Upper lobe of left lung (tissue), 6 donors: ENCODE measurements around the gene C22orf42. TPM values are rescaled to one million over a fixed set of nuclear protein-coding genes. Genes with fewer than 3 reads are reported as not detected.

Source experiments
- ATAC-seq, 2 donors: fragments of 200-7000 bp; cut with Tn5 transposase; one replicate each; pipeline ENCODE4 v1.9.1; 2022; ENCODE audit warnings: mild to moderate bottlenecking in 2 of 2, moderate library complexity in 2 of 2; ENCODE audit not compliant: low FRiP score in 2 of 2
- DNase-seq, 2 donors: peaks; one replicate each; pipeline ENCODE4 v3.0.0-alpha.2; 2019 to 2020
- H3K27ac ChIP-seq, 4 donors: fragments of 200-600 bp; sonication (generic); one replicate each; pipeline ENCODE4 v1.5.1; 2016 to 2019
- H3K27me3 ChIP-seq, 4 donors: fragments of 200-600 bp; sonication (generic); one replicate each; pipeline ENCODE4 v1.5.1; 2017 to 2019
- H3K36me3 ChIP-seq, 4 donors: fragments of 200-600 bp; sonication (generic); one replicate each; pipeline ENCODE4 v1.5.1; 2016 to 2019
- H3K4me1 ChIP-seq, 4 donors: fragments of 200-600 bp; sonication (generic); one replicate each; pipeline ENCODE4 v1.5.1; 2018 to 2019
- H3K4me3 ChIP-seq, 4 donors: fragments of 200-600 bp; sonication (generic); one replicate each; pipeline ENCODE4 v1.5.1; 2017 to 2019; ENCODE audit warnings: mild to moderate bottlenecking in 2 of 4, moderate library complexity in 1 of 4
- H3K9me3 ChIP-seq, 4 donors: fragments of 200-600 bp; sonication (generic); one replicate each; pipeline ENCODE4 v1.5.1; 2018 to 2019
- CTCF ChIP-seq, 6 experiments: fragments of 450-650 bp in 4 of 6; fragments of 200-600 bp in 2 of 6; sonication (generic) in 2 of 6; IDR thresholded peaks; one replicate each; pipeline ENCODE4 v1.5.1; 2016 to 2019; ENCODE audit warnings: antibody characterized with exemption in 6 of 6
- EP300 ChIP-seq, 4 donors: sonication (generic); formaldehyde crosslinking; IDR thresholded peaks; one replicate each; pipeline ENCODE4 v1.5.1; 2017; ENCODE audit warnings: antibody characterized with exemption in 4 of 4, control low read depth in 2 of 4
- POLR2A ChIP-seq, 4 donors: fragments of 450-650 bp; IDR thresholded peaks; one replicate each; pipeline ENCODE4 v1.5.1; 2016 to 2017; ENCODE audit warnings: antibody characterized with exemption in 4 of 4, mild to moderate bottlenecking in 2 of 4
- POLR2AphosphoS5 ChIP-seq, 2 donors: sonication (generic); formaldehyde crosslinking; IDR thresholded peaks; one replicate each; pipeline ENCODE4 v1.5.1; 2017; ENCODE audit warnings: antibody characterized with exemption in 2 of 2
- WGBS, 2 donors: methylation state at CpG; one replicate each; pipeline ENCODE4 v1.1.5; 2017 to 2018; 5-methylcytosine and 5-hydroxymethylcytosine counted together
- small RNA-seq, 4 donors: library from RNA; depleted of rRNA; stranded (forward); fragments of <200 nt; gene quantifications; one replicate each; pipeline ENCODE3, GENCODE V24; 2016
- total RNA-seq, 6 donors: library from RNA; depleted of rRNA in 4 of 6; stranded (reverse); fragments of >200 nt in 4 of 6; gene quantifications; one replicate each; pipeline versions ENCODE4 v1.1.0 to v1.2.1, GENCODE V29; 2016 to 2021
- donor health status: DM: no; HTN: no; CAD: no; lungs with moderate emphysema.
- donor health status: DM: no; HTN: yes; CAD: no; lungs with severe emphysema.

The C22orf42 gene
- total RNA-seq, 6 donors from 2014 or later: not detected

DNA sequence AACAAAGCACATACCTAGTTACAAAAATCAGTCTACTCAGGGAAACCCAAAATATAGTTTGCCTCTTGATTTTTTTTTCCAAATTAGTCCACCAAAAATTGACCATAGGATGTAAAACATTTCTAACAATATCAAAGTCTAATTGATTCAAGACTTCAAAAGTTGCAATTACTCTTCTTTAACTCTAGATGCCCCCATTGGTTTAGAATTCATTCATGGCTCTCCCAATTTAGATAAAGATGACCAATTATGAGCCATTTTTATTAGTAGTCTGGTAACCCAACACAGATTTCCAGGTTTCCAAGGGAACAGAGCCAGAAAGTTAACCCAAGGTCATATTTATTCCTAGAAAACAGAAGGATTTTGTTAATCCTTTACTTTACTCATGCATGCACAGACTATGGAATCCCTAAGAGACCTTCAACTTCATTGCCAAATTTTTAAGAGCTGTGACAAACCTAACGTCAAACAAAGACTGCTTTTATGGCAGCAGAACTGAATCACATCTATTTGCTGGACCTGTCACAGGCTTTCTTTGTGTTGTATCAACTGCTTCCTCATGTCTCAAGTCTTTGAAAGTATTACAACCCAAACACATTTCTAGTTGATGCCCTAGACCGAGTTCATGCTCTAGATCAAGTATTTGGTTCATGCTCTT lies 55.3 kb downstream of the C22orf42 start:
- DNase-seq (no peak), ATAC-seq (no peak)
- no peaks in the 10 kb centered on the region for H3K27me3 ChIP-seq
- TF ChIP-seq EP300 (IDR thresholded peaks at IDR 0.05) (no peak), CTCF (IDR thresholded peaks at IDR 0.05) (peak in 4 of 6 experiments; percentile 22 to 43 (median 30))
- H3K4me3 ChIP-seq: no peak overlapping the region
- H3K9me3 ChIP-seq: no peaks in the 10 kb centered on the region
- no peaks in the 10 kb centered on the region for H3K4me1 ChIP-seq
- no peaks in the 10 kb centered on the region for H3K36me3 ChIP-seq
- H3K27ac ChIP-seq: no peak overlapping the region
- 38 to 50% methylated on average over 2 of the region's 2 CpGs for WGBS, 2 donors

DNA sequence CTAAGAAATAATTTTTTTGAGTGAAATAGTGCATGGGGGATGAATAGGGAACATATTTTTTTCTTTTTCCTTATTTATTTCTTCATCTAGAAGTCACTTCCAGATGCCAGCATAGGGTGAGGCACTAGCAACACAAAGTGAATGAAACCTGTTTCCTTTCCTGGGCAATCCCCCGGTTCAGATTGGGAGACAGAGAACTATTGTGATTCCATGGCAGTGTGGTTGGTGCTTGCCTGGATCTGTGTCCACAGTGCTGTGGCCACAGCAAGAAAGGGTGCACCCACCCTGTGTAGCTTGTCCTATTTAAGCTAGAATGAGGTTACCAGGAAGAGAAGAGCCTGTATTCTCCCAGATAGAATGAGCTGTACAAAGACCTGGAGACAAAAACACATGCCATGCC lies 58.4 kb downstream of the C22orf42 start:
- Histone ChIP-seq H3K27ac (no peak overlapping the region), H3K4me3 (no peak overlapping the region), H3K4me1 (no peaks in the 10 kb centered on the region), H3K27me3 (no peaks in the 10 kb centered on the region), H3K9me3 (no peaks in the 10 kb centered on the region), H3K36me3 (no peaks in the 10 kb centered on the region)
- TF ChIP-seq CTCF (IDR thresholded peaks at IDR 0.05) (no peak), EP300 (IDR thresholded peaks at IDR 0.05) (no peak), POLR2A (IDR thresholded peaks at IDR 0.05) (no peak), POLR2AphosphoS5 (IDR thresholded peaks at IDR 0.05) (no peak)
- WGBS, 2 donors: 22 to 40% methylated on average over 1 of the region's 1 CpG
- DNase-seq: no peak
- ATAC-seq: no peak

Small RNAs within 50 kb of the gene (small RNA-seq; reads per million reads assigned to genes)
- gene AP1B1P2 (0 reads per million in 4 donors), gene RF02171 (0 reads per million in 4 donors)

Other genes with a start within 250 kb of the C22orf42 start
- gene YWHAH, start 214.8 kb downstream of the C22orf42 start, total RNA-seq: 100 to 1,000 TPM in 5 of 6 donors, 10 to 100 TPM in 1; 46.1 to 208 (median 164) TPM
- 10 to 100 TPM in 1 of 6 donors, 1 to 10 TPM in 4, not detected in 1; 1.1 to 10.0 (median 2.0) TPM for gene SLC5A1, start 116.0 kb downstream of the C22orf42 start, total RNA-seq
- gene RFPL2, start 45.8 kb upstream of the C22orf42 start, total RNA-seq: under 1 TPM in 1 of 6 donors, not detected in 5; 0.49 TPM
- 1 to 10 TPM in 4 of 6 donors, under 1 TPM in 2; 0.33 to 6.3 (median 1.2) TPM for gene SLC5A4, start 96.0 kb upstream of the C22orf42 start, total RNA-seq
- not detected for gene RFPL3, start 198.6 kb upstream of the C22orf42 start, total RNA-seq